HPDE6-E6E7 (cell line): Measurements from ENCODE around the gene SMYD3.

Experiments used
- DNase-seq: peaks from one replicate; pipeline ENCODE4 v3.0.0; 2011; ENCODE audit warnings: missing footprints; ENCODE audit errors: extremely low spot score

The SMYD3 gene

DNA sequence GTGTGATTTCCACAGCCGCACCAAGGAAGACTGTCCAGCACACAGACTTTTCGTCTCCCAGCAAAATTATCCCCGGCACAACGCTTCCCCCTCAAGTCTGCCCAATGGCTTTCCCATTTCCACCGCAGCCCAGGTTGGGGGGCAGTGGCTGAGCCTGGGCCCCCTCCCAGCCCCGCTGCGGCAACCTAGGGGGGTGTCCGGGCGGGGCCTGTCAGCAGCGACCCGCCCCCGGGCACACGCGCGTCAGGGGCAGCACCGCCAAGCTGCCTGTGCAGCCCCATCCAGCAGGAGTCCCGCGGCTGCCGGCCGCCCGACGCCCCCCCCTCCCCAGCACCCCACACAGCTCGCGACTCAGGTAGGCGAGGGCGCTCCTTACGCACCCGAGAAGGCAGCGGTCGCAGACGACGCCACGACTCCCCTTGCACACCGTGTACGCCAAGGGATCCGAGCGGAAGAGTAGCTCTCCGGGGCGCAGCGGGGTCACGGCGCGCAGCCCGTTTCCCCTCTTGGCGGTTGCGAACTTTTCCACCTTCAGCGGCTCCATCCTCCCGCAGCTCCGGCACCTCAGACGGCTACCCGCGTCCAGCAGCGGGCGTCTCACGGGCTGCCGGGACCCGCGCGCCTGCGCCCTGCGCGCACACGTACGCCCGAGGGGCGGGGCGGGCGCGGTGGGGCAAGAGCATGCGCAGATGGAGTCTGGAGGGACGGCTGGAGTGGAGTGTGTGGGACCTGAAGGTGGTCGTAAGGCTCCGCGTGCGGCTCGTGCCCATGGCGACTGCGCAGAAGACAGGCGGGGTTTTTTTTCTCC is at the start of gene SMYD3:
SMYD3 (minus strand) TSS at position 606 of the 808 bp plus-strand sequence.
- peak; percentile 88 for DNase-seq

DNA sequence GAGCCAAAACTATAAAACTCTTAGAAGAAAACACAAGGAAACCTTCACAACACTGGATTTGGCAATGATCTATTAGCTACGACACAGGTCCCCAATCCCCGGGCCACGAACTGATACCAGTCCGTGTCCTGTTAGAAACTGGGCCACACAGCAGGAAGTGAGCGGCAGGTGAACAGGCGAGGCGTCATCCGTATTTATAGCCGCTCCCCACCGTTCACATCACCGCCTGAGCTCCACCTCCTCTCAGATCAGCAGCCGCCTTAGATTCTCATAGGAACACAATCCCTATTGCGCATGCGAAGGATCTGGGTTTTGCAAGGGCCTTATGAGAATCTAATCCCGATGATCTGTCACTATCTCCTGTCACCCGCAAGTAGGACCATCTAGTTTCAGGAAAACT is 47.1 kb upstream of the SMYD3 start:
- no peak for DNase-seq

DNA sequence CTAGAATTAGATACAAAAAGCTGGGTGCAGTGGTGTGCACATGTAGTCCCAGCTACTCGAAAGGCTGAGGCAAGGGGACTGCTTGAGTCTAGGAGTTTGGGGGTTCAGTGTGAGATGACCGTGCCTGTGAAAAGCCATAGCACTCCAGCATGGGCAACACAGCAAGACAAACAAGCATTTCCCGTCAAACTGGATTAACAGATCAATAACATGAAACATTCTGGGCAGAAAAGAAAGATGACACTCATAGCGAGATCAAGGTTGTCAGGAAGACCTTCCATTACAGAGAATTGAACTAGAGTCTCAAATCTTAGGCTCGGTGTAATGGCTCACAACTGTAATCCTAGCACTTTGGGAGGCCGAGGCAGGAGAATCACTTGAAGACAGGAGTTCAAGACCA is 45.0 kb upstream of the SMYD3 start:
- DNase-seq = no peak

GRCh38 chr1:246550402-246550801 is 43.3 kb upstream of the SMYD3 start:
- DNase-seq = no peak

GRCh38 chr1:246549665-246550064 is 42.6 kb upstream of the SMYD3 start:
- no peak for DNase-seq

GRCh38 chr1:246544001-246544400 is 36.9 kb upstream of the SMYD3 start:
- no peak for DNase-seq

GRCh38 chr1:246540738-246541491 is 33.8 kb upstream of the SMYD3 start:
- DNase-seq = no peak

GRCh38 chr1:246537887-246538286 is 30.8 kb upstream of the SMYD3 start:
- no peak for DNase-seq

- no peak for DNase-seq
These were observed 30.4 kb upstream of the SMYD3 start for GRCh38 chr1:246537441-246537840.

GRCh38 chr1:246534114-246534513 is 27.0 kb upstream of the SMYD3 start:
- no peak for DNase-seq

DNA sequence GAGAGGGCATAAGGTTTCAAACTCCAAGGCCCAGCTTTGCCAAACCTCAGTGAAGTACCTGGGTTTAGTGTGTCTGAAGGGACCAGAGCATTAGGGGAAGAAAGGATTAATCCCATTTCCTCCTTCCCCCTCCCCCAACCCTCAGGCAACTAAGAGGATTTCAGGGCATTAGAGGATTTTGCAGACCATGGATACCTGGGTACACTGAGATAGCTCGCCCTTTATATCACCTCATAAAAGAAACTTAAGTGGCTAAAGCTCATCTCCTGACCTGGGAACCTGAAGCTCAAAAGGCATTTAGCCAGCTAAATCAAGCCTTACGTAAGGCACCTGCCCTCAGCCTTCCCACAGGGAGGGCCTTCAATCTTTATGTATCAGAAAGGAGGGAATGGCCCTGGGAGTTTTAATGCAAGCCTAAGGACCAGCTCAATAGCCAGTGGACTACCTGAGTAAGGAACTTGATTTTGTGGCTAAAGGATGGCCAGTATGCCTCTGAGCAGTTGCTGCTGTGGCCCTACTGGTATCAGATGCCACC is 26.4 kb upstream of the SMYD3 start:
- no peak for DNase-seq

DNA sequence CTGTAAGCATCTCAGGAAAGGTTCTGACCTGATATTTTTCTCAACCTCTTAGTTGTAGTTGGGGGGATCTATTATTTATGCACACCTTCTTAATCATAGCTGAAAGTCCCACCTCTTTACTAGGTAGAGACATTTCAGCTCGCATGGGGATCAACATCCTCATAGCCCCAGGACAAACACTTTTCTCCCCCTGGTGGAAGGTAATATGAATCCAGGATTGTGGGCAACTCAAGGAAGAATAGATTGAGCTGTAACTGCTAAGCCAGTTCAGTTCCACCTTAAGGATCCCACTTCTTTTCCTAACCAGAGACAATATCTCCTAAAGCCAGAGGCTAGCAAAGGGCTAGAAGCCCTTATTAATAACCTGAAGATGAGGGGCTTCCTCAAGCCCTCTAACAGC is 25.4 kb upstream of the SMYD3 start:
- no peak for DNase-seq

GRCh38 chr1:246530482-246530881 is 23.4 kb upstream of the SMYD3 start:
- no peak for DNase-seq

DNA sequence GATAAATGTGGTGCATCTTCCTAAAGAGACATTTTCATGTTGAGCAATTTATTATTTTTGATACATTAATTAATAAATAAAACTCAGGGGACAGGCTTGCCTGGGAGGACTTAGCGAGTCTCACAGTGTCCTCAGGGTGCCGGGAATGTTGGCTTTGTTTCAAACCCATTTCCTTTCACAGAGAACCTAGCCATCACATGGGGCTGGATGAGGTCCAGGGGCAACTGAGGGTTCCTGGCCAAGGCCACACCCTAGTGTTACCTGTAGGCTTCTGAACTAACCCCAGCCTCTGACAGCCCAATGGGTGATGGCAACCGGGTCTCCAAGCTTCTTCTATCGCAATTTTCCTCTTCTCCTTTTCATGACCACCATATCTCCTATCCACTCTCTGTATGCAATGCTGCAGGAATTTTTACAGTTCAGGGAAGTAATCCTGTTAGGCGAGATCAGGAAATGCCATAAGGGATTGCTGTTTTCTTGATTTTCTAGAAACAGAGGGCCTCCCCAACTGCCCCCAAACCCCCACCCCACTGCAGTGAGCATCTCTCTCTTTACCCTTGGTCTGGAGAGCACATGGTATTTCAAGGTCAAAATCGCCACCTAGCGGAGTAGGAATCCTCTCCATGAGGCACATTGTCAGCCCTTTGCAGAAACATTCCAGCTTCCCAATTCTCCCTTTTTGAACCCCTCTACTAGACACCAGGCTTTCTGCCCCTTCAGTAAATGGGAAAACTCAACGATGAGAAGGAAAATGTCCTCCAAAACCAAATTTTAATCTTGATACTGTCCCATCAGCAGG is 22.1 kb upstream of the SMYD3 start:
- no peak for DNase-seq

DNA sequence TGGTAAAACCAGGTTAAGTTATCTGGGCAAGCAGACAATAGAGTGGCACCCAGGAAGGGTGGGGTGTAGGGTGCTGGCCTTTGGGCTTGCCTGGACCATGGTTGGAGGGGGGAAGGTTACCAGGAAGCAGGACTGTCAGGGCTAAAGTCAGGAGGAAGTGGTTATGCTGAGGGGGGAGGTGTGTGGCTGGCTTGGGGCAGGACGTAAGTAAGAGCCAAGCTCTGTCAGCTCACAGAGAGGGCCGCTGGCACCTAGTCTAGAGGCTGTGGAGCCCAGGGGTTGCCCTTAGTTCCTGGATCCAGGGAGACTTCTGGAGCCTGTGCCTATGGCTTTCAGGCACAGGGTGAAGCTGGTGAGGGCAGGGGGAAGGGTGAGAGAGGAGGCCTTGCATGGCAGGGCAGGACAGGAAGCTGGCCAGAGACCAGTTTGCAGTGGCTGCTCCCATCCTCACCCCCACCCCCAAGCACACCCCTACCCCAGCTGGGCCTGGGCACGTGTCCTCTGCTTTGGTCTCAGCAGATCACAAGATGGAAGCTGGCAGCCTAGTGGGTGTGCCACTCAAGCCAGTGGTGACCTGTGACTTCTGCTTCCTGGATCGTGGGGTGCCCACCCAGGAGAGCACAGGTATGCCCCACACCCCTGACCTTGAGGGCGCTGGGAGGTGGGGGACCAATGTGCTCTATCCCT is 20.5 kb upstream of the SMYD3 start:
- no peak for DNase-seq

DNA sequence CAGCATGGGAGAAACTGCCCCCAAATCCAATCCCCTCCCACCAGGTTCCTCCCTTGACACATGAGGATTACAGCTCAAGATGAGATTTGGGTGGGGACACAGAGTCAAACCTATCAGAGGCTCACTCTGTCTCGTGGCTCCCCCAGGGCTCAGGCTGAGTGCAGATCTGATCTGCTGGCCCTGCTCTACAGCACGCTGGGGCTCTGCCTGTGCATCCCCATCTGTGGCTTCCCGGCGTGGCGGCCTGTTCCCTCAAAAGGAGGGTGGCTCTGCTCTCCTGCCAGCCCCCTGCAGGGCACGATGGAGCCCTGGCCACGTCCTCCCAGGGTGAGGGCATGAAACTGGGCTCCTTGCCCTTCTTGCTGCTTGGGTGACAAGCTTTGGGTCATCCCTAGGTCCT is 19.8 kb upstream of the SMYD3 start:
- DNase-seq = no peak

- DNase-seq = no peak
These were observed 19.3 kb upstream of the SMYD3 start for GRCh38 chr1:246526380-246526779.

- DNase-seq = no peak
These were observed 12.4 kb upstream of the SMYD3 start for GRCh38 chr1:246519514-246519913.

DNA sequence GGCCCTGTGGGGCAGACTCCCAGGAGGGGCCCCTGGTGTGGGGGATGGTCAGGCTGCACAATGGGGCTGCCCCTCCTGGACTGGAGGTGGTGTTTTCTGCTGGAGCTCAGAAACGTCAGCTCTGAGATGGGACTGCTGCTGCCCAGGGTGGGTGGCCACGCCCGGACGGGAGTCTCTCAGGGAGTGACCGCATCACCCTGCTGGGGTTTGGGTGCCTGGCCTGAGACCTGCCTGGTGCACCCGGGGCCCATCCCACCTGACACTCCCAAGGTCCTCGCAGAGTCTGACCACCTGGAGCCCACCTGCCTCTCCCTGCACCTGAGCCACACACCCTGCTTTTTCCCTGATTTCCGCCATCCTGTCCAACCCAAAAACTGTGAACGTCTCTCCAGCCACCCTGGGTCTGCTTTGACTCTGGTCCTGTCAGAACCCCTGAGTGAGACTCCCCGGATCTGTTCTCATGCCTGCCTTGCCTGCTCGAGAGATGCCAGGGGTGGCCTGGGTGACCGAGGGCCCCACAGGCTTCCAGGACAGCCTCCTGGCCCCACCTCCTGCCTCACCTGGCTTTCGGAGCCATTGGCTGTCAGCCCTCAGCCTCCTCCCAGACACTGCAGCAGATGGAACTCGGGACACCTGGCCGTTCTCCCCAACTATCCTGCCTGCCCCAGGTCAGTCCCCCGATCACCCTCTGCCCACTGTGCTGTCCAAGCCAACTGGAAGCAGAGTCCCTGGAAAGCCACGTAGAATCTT is 11.6 kb upstream of the SMYD3 start:
- DNase-seq = no peak

- no peak for DNase-seq
These were observed 10.3 kb upstream of the SMYD3 start for GRCh38 chr1:246517391-246517790.

DNA sequence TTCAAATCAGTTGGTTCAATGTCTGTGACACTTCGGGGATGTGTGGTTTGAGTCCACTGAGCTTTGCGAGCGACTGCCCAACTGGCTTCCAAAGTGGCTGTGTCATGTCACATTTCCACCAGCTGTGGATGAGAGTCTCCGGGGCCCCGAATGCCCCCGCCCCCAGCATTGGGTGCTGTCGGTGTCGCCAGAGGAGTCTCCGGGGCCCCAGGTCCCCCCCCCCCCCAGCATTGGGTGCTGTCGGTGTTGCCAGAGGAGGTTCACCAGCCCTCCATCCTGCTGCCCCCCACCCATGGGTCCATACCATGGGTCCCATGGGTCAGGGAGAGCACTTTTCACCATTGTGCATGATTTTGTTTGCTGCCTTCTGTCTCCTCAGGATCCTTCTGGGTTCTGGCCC is 9.0 kb upstream of the SMYD3 start:
- DNase-seq = no peak
